NOMO-1 treated with DMSO at 0.1 percent for 48 hours (cell line): ENCODE results near the gene OPA3.

Experiments
- DNase-seq: peaks from one replicate; lab custom pipeline; 2025; ENCODE audit not compliant: unreplicated experiment; lab: John Stamatoyannopoulos, UW

The OPA3 gene

DNA sequence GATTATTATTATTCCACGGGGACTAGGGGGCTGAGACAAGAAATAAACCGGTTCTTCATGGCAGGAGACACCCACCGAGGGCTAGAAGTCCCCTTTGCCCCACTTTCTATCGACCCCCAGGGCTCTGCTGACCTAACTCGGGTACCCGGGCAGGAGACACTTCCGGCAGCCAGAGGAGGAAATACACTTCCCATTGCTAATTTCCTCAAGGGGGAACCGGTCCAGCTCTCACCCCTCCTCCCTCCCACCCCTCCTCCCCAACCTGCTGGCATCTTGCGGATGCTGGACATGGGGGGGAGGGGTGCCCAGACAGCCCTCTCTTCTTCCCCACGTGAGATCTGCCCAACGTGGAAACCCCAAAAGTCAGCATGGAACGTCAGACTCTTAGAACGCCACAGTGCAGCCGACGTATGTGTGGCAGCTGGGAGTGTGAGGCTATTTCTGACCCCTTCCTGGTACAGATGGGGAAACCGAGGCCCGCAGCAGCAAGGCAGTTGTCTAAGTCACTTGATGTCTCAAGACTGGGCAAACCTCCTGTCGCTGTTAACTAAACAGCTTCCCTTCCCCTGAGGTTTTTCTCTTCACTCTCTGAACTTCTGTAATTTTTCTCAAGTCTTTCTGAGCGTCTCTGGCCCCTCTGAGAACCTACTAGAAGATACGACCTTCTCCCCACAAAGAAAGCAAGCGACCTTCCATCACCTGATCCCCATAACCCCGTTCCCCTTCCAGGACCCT is 13.8 kb upstream of the OPA3 start:
- peak; percentile 42 for DNase-seq

DNA sequence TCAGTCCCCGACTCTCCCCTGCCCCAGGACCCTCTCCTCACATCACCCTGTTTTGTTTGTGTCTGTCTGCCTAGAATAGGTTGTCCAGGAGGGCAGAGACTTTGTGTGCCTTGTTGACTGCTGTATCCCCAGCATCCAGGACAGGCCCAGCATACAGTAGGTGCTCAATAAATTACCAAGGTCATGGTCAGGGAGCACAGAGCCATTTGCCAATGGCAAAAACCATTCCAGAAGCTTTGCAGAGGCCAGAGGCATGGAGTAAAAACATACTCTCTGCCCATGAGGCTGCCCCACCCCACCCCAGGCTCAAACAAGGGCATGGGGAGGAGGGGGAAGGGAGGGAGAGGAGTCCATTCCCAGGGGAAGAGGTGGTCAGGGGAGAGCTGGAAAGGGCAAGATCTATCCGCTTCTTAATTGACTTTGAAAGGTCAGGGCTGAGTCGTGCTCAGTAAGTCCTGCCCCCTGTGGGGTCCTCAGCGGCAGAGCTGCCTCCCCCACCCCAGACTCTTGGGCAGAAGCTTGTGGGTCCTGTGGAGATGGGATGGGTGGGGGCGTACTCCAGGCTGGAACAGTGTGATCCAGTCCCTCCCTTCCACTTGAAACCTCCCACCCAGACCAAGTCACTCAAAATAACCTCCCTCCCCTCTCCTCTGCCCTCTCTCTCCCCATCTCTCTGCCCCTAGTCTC is 13.0 kb upstream of the OPA3 start:
- DNase-seq: no peak

DNA sequence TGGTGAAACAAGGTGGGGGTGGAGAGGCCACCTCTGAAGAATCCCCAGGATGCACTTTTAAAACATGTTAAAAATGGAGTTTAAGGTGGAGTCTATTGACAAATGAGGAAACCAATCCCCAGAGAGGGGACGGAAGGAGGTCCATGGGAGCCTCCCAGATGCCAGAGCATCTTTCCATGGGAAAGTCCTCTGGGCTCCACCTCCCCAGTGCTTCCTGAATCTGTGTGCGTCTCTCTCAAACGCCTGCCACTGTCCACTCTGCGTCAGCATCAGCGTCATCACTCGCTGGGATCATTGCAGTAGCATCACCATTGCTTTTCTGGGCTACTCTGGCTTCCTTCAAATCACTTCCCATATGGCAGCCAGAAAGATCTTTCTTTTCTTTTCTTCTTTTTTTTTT is 11.2 kb upstream of the OPA3 start:
- DNase-seq: no peak

DNA sequence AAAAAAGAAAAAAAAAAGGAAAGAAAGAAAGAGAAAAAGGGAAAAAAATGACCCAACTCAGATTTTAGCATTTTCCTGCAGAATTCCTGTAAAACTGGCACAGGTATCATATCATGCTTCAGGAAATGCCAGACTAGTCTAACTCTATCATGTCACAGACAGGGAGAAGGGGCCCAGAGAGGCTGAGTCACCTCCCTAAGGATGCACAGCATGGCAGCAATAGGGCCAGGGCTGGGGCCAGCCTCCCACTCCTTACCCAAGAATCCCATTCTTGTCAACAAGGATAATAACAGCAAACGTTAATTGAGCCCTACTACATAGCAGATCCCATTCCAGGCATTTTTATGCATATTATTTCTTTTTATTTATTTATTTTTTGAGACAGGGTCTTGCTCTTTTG is 8.9 kb upstream of the OPA3 start:
- DNase-seq: no peak

DNA sequence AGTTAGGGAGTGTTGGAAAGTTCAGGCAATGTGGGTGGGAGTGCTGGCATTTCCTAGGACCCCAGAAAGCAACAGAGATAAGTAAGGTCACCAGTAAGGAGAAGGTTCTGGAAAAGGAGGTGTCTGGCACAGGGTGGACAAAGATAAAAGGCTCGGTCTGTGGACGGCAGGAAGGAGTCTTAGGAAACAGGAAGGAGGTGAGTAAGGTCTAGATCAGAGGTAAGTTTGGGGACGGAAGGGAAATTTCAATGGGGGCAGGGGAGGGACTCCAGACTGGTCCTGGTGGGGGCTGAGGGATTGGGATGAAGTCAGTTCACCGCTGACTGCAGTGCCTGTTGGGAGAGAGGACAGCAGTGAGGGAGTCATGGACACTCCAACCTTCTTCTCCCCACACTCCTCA is 7.8 kb upstream of the OPA3 start:
- DNase-seq: no peak

DNA sequence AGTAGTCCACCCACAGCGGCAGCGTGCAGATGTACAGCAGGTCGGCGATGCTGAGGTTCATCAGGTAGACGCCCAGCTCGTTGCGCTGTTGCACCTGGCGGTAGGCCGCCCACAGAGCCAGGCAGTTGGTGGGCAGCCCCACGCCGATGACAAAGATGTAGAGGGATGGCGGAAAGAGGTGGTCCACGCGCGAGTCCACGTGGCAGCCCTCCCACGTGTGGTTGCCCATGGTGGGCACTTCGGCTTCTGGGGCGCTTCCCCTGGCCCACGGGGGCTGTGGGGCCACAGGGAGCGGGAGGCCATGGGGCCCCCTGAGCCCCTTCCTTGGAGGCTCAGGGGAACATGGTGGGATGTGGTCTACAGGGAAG is 7.0 kb upstream of the OPA3 start:
- DNase-seq: no peak

DNA sequence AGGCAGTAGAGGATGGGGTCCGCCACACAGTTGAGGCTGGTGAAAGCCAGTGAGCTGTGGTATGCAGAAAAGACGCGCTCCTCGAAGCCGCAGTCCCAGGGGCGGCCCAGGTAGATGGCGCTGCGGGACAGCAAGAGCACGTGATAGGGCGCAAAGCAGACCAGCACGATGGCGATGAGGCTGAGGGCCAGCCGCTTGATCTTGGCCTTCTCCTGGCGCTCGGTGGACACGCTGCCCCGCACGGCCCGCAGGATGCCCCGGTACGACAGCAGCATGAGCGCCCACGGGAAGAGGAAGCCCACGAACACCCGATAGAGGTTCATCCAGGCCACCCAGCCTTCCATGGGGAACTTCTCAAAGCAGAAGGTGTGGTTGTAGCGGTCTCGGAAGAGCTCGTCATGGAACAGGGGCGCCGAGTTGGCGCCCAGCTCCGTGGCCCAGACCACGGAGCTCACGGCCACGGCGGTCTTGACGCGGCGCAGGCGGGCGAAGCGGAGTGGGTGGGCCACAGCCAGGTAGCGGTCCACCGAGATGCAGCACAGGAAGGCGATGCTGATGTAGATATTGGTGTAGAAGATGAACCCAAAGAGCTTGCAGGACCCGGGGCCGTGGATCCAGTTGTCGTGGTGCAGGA is 6.5 kb upstream of the OPA3 start:
- peak; percentile 23 for DNase-seq

DNA sequence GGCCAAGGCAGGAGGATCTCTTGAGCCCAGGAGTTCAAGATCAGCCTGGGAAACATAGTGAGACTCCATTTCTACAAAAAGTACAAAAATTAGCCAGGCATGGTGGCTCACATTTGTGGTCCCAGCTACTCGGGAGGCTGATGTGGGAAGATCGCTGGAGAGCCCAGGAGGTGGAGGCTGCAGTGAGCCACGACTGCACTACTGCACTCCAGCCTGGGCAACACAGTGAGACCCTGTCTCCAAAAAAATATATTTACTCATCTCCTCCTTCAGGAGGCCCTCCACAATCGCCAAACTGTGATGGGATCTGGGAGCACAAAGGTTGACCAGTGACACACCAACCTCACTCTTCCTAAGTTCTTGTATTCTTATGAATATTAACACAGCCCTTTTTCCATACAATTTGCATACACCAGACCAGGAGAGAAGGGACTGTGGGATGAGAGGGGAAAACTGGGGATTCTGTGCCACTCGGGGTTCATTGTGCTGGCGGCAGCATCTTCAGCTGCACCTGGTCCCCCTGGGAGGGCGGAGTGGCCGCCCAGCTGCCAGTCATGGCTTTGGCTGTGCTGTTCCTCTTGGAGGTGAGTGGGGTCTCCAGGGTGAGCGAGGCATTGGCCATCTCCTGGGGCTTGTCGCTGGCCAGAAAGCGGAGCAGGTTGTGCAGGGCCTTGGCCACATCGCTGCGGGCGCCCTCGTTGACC is 5.8 kb upstream of the OPA3 start:
- no peak for DNase-seq

DNA sequence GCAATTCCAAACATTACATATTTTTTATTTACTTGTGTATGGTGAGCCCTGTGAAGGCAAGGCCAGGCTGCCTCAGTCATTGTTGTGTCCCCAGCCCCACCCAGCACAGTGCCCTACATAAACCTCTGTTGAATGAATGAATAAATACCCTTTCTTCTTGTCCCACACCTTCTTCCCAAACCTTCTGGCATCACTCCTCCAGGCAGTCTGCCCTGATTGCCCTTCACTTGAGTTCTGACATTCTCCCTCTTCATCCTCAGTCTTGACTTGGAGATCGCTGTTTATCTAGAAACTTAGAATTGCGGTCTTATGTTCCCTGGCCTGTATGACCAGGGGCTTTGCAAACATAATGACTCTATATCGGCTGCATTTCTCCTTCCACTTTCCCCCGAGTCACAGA is 5.2 kb upstream of the OPA3 start:
- no peak for DNase-seq

DNA sequence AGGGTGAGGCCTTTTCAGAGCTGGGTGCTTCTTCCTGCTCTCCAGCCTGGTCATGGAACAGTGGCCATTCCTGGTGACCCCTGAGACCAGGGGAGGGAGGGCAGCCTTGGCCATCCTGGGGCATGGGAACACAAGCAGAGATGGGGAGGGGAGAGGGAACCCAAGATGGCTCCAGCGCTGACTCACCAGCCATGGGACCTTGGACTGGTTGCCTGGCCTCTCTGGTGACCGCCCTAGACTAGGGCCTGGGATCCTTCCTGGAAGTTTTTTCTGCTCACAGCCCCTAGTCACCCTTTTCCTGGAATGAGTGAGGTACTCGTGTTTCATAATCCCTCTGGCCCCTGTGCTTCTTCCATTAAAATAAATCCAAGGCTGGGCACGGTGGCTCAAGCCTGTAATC is 3.3 kb upstream of the OPA3 start:
- DNase-seq: no peak

DNA sequence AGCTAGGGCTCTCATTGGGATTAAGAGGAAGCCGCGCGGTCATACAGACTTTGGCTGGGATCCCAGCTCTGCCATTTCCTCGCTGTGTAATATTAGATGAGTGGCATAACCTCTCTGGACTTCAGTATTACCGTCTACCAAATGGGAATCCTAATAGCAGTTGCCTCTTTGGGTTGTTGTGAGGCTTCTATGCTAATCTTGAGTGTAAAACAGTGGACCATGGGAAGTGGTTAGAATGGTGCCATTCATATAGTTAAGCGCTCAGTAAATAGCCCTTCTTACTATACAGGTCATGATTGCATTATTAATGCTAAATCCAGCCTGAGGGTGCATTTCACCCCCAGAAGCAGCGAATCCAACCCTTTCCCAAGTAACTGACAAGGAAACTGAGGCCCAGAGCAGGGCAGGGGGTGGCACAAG is 566 bp upstream of the OPA3 start:
- no peak for DNase-seq

DNA sequence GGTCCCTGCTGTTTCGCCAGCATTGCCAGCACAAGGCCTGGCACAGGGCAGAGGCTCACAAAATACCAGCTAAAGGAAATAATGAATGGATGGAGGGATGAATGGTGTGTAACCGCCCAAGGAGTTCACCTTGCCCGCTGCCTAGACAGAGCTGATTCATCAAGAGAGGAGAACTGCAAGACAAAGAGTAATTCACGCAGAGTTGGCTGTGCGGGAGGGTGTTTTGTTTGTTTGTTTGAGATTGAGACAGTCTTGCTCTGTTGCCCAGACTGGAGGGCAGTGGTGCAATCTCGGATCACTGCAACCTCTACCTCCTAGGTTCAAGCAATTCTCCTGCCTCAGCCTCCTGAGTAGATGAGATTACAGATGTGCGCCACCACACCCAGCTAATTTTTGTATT is 3.0 kb downstream of the OPA3 start:
- no peak for DNase-seq

DNA sequence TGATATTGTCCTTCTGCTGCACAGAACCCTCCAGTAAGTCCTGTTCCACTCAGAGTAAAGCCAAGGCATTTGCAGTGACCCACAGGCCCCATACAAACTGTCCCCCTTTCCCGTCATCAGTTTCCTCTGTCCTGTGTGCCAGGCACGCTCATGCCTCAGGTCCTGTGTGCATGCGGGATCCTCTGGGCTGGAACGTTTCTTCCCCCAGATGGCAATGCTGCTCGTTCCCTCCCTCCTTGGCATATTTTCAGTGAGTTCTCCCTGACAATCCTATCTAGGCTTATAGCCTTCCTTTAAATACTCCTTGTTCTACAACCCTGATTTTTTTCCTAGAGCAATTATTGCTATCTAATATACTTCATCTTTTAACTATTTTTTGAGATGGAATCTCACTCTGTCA is 5.7 kb downstream of the OPA3 start:
- no peak for DNase-seq

DNA sequence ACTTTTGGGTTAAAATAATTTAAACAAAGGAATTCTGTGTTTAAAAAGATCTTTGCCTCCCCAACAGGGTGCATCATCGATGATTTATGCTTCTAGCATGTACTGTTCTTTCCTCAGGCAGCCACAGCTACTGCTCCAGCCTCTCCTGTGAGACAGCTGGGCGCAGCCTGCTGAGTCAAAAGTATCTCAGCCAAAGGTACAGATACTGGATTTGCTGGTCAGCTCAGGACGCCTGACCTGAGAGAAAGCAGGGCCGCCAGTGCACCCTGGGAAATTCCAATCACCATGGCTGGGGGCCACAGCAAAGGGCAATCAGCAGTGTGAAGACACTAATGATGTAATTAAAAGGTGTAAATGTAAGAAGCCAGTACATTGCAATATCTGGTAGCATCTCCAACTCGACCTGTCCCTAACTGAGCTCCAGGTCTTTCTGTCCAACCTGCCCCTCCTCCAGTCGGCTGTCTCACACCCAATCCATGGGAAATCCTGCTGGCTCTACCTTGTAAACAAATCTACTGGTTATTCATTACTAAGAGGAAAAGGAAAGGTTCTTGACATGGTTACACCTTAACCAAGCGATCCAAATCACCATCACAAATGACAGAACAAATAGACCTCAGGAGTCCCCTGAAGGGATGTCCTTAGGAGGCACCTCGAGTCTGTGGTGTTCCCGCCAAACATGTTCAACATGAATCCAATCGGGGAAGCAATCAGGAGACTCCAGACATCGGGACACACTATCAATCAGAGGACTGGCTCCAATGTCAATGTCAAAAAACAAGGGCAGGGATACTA is 7.3 kb downstream of the OPA3 start:
- no peak for DNase-seq

DNA sequence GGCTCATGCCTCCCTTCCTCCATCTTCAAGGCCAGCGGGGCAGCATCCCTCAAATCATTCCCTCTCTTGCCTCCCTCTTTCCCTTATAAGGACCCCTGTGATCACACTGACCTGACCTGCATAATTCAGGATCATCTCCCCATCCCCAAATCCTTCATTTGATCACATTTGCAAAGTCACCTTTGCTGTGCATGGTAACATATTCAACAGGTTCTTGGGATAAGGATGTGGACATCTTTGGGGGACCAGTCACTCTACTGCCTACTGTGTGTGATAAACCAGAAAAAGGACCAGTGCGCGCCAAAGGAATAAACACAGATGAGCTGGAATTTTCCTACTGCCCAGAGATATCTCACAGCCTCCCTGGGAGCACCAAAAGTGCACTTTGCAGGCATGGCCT is 7.9 kb downstream of the OPA3 start:
- DNase-seq: no peak

DNA sequence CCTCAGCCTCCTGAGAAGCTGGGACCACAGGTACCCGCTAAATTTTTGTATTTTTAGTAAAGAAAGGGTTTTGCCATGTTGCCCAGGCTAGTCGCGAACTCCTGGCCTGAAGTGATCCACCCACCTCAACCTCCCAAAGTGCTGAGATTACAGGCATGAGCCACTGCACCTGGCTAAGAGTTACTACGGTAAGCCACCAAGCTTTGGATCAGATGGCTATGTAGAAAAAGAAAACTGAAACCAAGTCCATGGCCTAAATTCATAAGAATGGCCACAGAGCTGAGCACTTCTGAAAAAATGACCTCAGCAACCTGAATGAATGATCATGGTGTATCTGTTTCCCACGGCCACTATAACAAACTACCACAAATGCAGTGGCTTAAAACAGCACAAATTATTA is 9.4 kb downstream of the OPA3 start:
- no peak for DNase-seq

DNA sequence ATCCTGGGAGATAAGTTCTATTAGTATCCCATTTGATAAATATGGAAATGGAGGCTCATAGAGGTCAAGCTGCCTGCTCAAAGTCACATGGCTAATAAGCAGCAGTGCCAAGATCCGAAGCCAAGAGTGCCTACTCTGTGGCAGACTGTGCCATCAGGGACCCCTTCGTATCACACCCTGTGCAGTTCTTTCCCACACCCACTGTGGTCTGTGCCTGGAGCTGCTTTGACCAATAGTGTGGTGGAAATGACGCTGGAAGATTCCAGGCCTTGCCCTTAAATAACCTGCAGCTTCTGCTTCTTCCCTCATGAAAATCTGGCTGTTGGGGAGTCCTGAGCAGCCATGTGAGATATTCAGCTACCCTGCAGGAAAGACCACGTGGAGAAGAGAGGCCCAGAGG is 10.1 kb downstream of the OPA3 start:
- no peak for DNase-seq

DNA sequence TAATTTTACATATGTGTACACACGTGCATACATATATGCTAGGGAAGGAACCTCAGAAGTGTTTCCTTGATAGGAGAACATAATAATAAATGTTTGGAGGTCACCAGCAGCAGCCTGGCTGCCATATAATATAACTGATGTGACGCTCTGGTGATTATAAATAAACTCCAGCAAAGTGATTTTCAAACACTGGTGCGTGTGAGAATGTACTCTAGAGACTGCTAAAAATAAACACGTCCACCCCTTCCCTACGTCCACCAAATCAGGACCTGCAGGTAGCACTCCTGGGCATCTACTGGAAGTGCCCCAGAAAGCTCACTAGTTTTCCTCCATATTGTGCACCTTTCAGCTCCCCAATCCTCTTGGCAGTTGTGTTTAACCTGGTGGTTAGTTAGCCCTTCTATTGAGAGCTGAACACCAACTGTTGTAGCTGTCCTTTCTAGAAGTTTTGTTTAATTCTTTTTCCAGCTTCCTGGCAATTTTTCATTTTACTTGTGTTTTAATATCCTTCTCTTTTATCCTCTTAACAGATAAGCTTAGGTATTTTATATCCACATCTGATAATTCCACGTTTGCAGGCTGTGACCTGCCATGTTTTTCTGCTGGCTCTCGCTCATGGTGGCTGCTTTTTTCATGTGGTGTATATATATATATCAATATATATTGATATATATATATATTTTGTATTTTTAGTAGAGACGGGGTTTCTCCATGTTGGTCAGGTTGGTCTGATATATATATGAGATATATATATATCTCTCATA is 13.0 kb downstream of the OPA3 start:
- no peak for DNase-seq

DNA sequence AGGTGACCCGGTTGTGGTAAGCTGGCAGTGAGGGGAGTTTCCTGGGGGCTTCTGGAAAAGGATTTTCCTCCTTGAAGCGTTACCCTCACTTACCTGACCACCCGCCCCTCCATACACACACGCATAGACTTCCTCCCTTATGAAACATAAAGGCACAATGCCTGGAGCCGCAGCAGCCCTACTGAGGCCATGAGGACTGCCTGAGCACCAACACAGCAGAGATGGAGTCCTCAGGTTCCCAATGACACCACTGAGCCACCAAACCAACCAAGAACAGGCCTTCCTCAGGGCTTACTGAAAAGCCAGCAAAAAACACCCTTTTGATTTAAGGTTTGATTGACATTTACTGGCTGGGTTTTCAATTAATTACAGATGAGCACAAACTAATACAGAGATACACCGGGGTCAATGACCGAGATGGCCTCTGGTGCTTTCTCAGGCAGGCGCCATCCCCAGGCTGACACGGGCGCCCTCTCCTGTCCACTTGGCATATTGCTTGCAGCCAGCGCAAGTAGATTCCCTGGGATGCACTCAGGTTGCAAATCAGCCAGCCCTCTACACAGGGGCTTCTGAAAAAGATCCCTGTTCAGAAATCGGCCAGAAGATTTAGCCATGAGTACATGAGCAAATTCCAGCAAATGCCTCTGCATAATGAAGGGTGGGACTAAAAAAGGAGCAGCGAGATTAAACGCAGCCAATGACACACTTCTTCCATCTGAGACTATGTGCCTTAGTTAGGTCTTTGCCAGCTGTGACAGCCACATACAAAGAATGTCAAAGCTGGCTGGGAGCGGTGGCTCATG is 14.8 kb downstream of the OPA3 start:
- peak; percentile 5 for DNase-seq

DNA sequence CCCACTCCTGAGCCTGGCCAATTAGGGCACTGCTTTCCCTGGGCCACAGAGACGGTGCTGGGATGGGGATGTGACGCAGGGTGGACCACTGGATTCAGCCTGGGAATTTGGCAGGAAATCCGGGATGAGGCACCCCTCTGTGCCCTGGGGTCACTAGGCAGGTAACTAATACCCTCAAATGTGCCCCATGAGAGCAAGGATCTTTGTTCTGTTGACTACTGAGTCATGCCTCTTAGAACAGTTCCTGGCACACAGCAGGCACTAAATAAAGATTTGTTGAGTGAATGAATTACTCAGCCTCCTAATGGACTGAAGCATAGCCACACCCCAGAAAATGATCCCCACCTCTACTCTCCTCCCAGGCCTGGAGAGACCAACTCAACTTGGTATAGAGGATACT is 15.9 kb downstream of the OPA3 start:
- no peak for DNase-seq
